NCI-H460 (cell line): Measurements from ENCODE around the gene P2RX1. TPM values are rescaled to one million over a fixed set of nuclear protein-coding genes. Genes with fewer than 3 reads are reported as not detected.
A peak's percentile ranks its signal among the peaks of the same experiment; 100 is the strongest.

Experiments used
- DNase-seq: peaks from one replicate; pipeline ENCODE4 v3.0.0-alpha.2; 2016; ENCODE audit warnings: low read depth; ENCODE audit errors: extremely low read depth
- total RNA-seq: library from RNA; depleted of rRNA; stranded (reverse); fragments of >200 nt; shearing (Covaris generic); gene quantifications from 2 replicates; pipeline ENCODE4 v1.2.3, GENCODE V29; 2014

Gene P2RX1
- total RNA-seq, 1 experiment from 2014 or later, result not detected

- DNase-seq, result no peak
Measured at GRCh38 chr17:3910420-3911270, 5.6 kb downstream of the P2RX1 start.

DNA sequence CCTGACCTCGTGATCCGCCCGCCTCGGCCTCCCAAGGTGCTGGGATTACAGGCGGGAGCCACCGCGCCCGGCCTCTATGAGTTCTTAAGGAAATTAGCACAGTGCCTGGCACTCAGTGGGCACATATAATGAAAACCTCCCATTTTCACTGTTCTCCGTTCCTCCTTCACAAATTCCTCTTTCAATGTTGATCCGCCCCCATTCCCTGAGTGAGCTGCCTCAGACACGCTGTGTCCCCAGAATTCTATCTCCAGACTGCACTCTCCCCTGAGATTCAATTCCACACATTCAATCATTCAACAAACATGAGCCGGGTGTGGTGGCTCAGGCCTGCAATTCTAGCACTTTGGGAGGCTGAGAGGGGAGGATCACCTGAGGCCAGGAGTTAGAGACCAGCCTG, 7.0 kb downstream of the P2RX1 start:
- DNase-seq, result no peak

- DNase-seq, result peak; percentile 12
Measured at GRCh38 chr17:3907483-3908216, 8.6 kb downstream of the P2RX1 start.

DNA sequence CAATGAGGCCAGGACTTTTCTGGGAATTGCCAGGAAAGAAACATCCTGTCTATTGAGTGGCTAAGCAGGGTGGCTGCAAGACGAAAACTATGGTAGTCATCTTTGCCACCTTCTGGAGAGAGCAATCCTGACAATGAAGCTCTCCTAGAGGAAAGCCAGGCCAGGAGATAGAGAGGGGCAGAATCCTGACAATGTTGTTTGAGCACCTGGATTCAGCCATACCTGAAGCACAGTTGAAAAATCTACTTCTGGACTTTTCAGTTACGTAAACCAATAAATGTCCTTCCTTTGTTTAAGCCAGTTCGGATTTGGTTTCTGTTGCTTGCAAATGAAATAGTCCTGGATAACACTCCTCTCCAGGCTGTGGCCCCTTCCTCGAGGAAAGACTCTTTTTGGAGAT, 9.4 kb downstream of the P2RX1 start:
- DNase-seq, result no peak

GRCh38 chr17:3905017-3905520, 11.2 kb downstream of the P2RX1 start:
- no peak for DNase-seq

- DNase-seq, result no peak
Measured at GRCh38 chr17:3904501-3904900, 11.8 kb downstream of the P2RX1 start.

GRCh38 chr17:3903881-3904290, 12.4 kb downstream of the P2RX1 start:
- DNase-seq, result no peak

DNA sequence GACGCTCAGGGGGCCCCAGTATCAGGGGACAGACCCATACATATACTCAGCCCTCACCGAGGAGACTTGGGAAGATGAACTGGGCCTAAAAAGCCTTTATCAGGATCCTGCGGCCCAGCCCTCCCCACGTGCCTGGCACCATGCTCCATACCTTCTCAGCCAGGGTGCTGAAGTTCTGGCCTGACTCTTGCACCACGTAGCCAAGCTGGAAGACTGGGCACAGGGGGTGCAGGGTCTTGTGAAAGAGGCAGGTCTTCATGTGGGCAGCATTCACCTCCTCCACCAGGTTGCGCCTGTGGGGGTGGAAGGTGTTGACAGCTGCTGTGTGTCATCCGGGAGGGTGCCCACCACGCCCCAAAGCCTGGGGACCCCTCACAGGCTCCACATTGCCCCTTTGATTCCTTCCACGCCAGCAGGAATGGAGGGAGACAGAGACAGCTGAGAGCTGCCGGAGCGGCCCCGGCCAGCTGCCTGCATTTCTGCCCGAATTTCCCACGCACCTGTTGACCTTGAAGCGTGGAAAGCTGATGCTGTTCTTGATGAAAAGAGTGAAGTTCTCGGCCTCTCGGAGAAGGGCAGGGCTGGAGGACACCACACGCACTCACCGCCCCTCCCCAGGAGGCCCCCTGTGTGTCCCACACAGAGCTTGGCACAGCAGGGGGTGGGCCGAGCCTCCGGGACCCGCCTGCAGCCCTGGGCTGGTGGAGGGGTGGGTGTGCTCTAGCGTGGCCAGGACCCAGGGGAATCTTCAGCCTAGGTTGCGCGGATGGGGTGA, 13.0 kb downstream of the P2RX1 start:
- DNase-seq, result no peak

GRCh38 chr17:3900646-3901045, 15.6 kb downstream of the P2RX1 start:
- no peak for DNase-seq

GRCh38 chr17:3897731-3898130, 18.5 kb downstream of the P2RX1 start:
- no peak for DNase-seq

DNA sequence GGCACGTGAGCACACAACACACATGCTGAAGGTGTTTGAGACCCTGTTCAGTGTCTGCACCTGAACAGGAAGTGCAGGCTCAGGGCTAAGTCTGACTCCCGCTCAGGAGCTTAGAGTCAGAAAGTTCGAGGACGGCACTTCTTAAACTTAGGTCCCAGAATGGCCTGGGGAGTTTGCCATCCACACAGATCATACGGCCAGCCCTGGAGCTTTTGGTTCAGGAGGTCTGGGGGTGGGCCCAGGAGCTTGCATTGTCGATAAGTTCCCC, 19.4 kb downstream of the P2RX1 start:
- DNase-seq, result no peak

- DNase-seq, result no peak
Measured at GRCh38 chr17:3896108-3896967, 19.9 kb downstream of the P2RX1 start.

DNA sequence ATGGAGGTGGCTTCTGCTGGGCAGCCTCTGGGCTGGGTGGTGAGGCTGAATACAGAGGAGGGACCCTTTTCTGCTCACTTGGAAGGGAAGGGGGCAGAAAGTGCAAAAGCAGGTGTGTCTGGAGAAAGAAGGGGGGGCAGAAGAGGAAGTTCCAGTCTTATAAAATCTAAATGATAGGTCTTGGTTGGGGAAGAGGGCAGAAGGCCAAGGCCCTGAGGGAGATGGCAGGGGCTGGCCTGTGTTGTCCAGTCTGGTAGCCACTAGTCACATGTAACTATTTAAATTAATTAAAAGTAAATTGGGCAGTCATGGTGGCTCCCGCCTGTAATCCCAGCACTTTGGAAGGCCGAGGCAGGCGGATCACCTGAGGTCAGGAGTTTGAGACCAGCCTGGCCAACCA, 20.9 kb downstream of the P2RX1 start:
- no peak for DNase-seq

DNA sequence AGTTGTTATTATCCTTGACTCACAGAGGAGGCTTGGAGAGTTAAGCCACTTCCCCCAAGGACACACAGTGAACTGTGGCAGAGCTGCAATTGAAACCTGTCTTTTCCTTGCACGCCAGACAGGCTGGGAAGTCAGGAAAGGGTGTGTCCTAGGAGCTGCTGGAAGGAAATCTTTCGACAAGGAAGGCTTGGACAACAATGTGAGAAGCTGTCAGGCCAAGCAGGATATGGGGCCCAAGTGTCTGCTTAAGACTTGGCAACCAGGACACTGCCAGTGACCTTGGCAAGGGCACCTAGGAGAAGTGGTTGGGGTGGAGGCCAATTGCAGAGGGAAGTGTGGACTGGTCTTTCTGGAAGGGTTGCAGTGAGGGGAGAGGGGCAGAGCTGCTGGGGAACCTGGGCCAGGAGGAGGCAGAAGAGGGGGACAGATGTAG, 21.3 kb downstream of the P2RX1 start:
- DNase-seq, result no peak

DNA sequence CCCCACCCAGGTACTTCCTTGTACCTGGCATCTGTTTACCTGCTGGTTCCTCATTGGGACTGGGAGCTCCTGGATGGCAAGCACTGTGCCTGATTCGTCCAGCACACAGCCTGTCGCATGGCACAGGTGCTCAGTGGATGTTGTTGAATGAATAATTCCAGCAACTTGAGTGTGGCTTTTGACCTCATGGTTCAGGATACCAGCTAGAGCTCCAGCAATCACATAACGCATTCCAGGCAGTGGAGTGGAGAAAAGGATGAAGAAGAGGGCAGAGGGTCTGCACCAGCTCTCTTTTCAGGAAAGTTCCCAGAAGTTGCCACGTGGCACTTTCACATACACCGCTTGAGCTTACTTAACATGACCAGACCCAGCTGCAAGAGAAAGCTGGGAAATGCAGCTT, 22.1 kb downstream of the P2RX1 start:
- DNase-seq, result no peak

GRCh38 chr17:3893720-3894116, 22.5 kb downstream of the P2RX1 start:
- no peak for DNase-seq

DNA sequence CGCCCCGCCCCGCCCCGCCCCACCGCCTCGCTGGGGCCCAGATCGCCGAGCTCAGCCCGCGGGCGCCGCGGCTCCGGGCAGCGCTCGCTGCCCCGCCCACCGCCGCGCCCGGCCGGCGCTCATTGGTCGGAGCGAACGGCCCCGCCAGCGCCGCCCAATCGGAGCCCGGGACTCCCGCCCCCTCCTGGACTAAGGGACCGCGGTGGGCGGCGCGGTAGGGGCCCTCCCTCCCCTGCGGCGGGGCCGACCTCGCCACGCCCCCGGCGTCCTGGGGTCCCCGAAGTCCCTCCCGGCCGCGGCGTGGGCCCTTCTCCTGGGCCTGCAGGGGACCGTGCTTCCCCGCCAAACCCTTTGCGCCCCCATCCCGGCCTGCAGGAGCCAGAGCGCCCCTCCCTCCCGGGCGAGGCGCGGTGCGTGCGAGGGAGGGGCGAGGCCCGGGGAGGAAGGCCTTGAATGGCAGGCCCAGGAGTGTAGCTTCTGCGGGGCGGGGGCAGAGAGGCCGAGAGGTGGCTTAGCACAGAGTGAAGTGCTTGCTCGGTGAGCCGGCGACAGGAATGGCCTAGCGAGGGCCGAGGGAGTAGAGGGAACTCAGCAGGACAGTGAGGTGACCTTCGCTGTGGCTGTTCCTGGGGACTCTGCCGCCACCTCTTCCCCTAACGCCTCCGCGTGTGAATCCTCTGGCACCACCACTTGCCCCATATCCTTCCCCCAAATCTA, 23.1 kb downstream of the P2RX1 start, which contains the start of gene CAMKK1:
Gene CAMKK1 (minus strand): TSS at position 51 of the 717 bp plus-strand sequence. CDS start 7,366 bp downstream, outside the sequence.
- DNase-seq, result peak; percentile 86

GRCh38 chr17:3892095-3892998, 23.9 kb downstream of the P2RX1 start:
- peak; percentile 81 for DNase-seq
